ENCODE measurements around the gene SRRM5. TPM values are rescaled to one million over a fixed set of nuclear protein-coding genes. Genes with fewer than 3 reads are reported as not detected.

The SRRM5 gene
- total RNA-seq, 2 donors from 2014 or later: 0.56 TPM; not detected in 1

DNA sequence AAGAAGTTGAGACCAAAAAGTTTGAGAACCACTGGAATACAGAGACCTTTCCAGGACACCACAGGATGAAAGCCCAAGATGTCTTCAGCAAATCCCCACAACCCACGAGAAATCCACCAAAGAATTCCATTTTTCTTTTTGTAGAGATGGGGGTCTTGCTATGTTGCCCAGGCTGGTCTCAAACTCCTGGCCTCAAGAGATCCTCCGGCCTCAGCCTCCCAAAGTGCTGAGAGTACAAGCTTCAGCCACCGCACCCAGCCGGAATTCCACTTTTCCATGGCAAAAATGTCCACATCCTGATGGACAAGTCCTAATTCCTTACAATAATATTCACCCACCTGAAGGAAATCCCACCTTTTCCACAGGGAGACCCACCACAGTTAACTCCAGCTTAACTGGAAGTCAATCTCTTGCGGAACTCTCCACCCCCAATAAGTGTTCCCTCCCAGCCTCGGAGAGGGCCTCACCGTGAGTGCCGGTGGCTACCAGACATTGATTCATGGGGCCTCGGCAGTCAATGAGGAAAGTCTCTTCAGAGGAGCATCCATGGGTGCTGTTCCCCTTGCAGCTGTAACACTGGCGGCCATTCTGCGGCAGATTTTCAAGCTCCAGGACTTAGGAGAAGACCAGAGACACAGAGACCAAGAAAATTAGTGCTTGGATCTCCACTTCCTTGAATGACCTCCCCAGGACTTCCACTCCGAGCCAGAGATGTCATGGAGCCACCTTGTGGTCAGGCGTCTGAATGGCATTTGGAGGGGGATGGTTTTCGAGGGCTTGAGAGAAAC is 40.1 kb downstream of the SRRM5 start:
- H3K27ac ChIP-seq: no peak overlapping the region
- peaks cover 28% of the 10 kb centered on the region for H3K36me3 ChIP-seq
- no peak overlapping the region for H3K4me3 ChIP-seq
- DNase-seq (ENCODE audit: low spot score) (no peak), ATAC-seq (ENCODE audit: insufficient number of reproducible peaks, low FRiP score, low read depth) (no peak)
- H3K27me3 ChIP-seq (replicated peaks; ENCODE audit: insufficient read depth): no peaks in the 10 kb centered on the region
- TF ChIP-seq, protein P1, sequence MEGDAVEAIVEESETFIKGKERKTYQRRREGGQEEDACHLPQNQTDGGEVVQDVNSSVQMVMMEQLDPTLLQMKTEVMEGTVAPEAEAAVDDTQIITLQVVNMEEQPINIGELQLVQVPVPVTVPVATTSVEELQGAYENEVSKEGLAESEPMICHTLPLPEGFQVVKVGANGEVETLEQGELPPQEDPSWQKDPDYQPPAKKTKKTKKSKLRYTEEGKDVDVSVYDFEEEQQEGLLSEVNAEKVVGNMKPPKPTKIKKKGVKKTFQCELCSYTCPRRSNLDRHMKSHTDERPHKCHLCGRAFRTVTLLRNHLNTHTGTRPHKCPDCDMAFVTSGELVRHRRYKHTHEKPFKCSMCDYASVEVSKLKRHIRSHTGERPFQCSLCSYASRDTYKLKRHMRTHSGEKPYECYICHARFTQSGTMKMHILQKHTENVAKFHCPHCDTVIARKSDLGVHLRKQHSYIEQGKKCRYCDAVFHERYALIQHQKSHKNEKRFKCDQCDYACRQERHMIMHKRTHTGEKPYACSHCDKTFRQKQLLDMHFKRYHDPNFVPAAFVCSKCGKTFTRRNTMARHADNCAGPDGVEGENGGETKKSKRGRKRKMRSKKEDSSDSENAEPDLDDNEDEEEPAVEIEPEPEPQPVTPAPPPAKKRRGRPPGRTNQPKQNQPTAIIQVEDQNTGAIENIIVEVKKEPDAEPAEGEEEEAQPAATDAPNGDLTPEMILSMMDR (IDR thresholded peaks at IDR 0.05): peak; percentile 72
- no peaks in the 10 kb centered on the region for H3K9me3 ChIP-seq
- H3K4me1 ChIP-seq (ENCODE audit: control insufficient read depth in 1 of 2, low read depth in 2 of 2): no peaks in the 10 kb centered on the region

DNA sequence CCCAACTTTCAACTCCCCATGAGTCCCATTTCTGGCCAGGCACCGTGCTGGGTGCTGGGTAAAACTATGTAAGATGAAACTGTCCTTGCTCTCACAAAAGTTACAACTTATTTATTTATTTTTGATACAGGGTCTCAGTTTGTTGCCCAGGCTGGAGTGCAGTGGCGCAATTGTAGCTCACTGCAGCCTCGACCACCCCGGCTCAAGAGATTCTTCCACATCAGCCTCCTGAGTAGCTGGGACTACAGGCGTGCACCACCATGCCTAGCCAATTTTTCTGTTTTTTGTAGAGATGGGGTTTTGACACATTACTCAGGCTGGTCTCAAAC is 40.6 kb downstream of the SRRM5 start:
- no peaks in the 10 kb centered on the region for H3K4me1 ChIP-seq (ENCODE audit: control insufficient read depth in 1 of 2, low read depth in 2 of 2)
- H3K27ac ChIP-seq: no peak overlapping the region
- no peaks in the 10 kb centered on the region for H3K9me3 ChIP-seq
- H3K27me3 ChIP-seq (replicated peaks; ENCODE audit: insufficient read depth): no peaks in the 10 kb centered on the region
- TF ChIP-seq, protein P1 (IDR thresholded peaks at IDR 0.05): no peak
- peaks cover 28% of the 10 kb centered on the region for H3K36me3 ChIP-seq
- no peak for ATAC-seq (ENCODE audit: insufficient number of reproducible peaks, low FRiP score, low read depth)
- DNase-seq (ENCODE audit: low spot score): no peak
- H3K4me3 ChIP-seq: no peak overlapping the region

DNA sequence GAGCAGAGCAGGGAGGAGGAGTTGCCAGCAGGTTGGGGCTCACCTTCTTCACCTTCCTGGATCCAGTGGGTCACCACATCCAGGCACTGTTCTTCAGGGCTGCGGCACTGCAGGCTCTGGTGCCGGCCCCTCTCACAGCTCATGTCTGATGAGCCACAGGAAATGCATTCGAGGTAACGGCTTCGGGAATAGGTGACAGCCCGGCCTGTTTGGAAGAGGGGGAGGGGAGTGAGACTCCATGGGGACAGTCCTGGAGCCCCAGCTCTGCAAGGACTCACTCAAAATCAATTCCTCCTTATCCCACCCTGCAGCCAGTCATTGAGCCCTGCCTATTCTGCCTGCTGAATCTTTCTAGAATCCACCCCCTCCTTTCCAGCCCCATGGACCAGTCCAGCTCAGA is 44.5 kb downstream of the SRRM5 start:
- no peak overlapping the region for H3K27ac ChIP-seq
- H3K9me3 ChIP-seq: no peaks in the 10 kb centered on the region
- no peaks in the 10 kb centered on the region for H3K27me3 ChIP-seq (replicated peaks; ENCODE audit: insufficient read depth)
- no peak overlapping the region for H3K4me3 ChIP-seq
- peaks cover 26% of the 10 kb centered on the region for H3K36me3 ChIP-seq
- no peaks in the 10 kb centered on the region for H3K4me1 ChIP-seq (ENCODE audit: control insufficient read depth in 1 of 2, low read depth in 2 of 2)
- ATAC-seq (ENCODE audit: insufficient number of reproducible peaks, low FRiP score, low read depth) (no peak), DNase-seq (ENCODE audit: low spot score) (no peak)
- TF ChIP-seq, protein P1 (IDR thresholded peaks at IDR 0.05): no peak

DNA sequence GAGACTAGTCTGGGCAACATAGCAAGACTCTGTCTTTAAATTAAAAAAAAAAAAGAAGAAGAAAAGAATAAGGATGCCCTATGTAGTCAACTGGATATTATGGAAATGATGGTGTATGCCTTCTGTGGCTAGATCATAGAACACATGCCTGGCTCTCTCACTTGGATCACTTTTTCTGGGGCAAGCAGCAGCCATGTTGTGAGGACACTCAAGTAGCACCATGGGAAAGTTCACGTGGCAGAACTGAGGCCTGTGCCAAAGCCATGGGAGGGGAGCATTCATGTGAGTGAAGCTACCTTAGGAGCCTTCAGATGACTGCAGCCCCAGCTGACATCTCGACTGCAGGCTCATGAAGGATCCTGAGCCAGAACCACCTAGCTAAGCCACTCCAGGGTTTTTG is 46.1 kb downstream of the SRRM5 start:
- no peaks in the 10 kb centered on the region for H3K27me3 ChIP-seq (replicated peaks; ENCODE audit: insufficient read depth)
- no peak for DNase-seq (ENCODE audit: low spot score)
- H3K36me3 ChIP-seq: peaks cover 25% of the 10 kb centered on the region
- no peak overlapping the region for H3K4me3 ChIP-seq
- no peaks in the 10 kb centered on the region for H3K9me3 ChIP-seq
- no peak overlapping the region for H3K27ac ChIP-seq
- H3K4me1 ChIP-seq (ENCODE audit: control insufficient read depth in 1 of 2, low read depth in 2 of 2): no peaks in the 10 kb centered on the region
- TF ChIP-seq, protein P1 (IDR thresholded peaks at IDR 0.05): no peak
- no peak for ATAC-seq (ENCODE audit: insufficient number of reproducible peaks, low FRiP score, low read depth)

DNA sequence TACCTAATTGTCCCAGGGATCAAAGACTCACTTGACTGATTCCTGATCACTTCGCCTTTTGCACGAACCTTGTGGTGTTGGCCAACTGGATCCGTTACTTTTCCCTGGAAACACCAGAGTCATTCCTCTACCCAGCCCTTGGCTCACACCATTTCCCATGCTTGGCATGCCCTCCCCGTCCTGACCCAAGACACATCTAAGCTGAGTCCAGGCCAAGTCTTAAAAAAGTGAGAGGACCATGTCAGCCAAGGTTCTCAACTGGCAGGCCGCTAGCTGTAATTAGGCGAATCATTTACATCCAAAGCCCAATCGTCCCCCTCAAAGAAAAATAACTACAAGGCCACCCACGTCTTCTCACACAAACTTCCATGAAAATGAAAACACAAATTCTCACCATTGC is 46.6 kb downstream of the SRRM5 start:
- no peak overlapping the region for H3K4me3 ChIP-seq

More for the DNA sequence above, 46.6 kb downstream of the SRRM5 start:
- ATAC-seq (ENCODE audit: insufficient number of reproducible peaks, low FRiP score, low read depth) (no peak), DNase-seq (ENCODE audit: low spot score) (no peak)
- no peak overlapping the region for H3K27ac ChIP-seq
- H3K27me3 ChIP-seq (replicated peaks; ENCODE audit: insufficient read depth): no peaks in the 10 kb centered on the region
- peaks cover 20% of the 10 kb centered on the region for H3K36me3 ChIP-seq
- H3K9me3 ChIP-seq: no peaks in the 10 kb centered on the region
- H3K4me1 ChIP-seq (ENCODE audit: control insufficient read depth in 1 of 2, low read depth in 2 of 2): no peaks in the 10 kb centered on the region
- TF ChIP-seq, protein P1 (IDR thresholded peaks at IDR 0.05): no peak

All from thoracic aorta (tissue), 2 donors.